H7 (cell line): ENCODE results near the gene ARID4B. TPM values are rescaled to one million over a fixed set of nuclear protein-coding genes. Genes with fewer than 3 reads are reported as not detected.
"Not testable (repeated sequence)": the region's sequence is repeated elsewhere in the genome, so short reads cannot be mapped to it uniquely, and the experiment has no call there.

Experiments used
- DNase-seq: peaks from one replicate; pipeline ENCODE4 v3.0.0; 2012
- H3K27me3 ChIP-seq: 2 replicates; pipeline ENCODE4 v1.6.0; 2011; ENCODE audit warnings: mild to moderate bottlenecking, low read length; ENCODE audit not compliant: control insufficient read depth, insufficient read depth
- H3K36me3 ChIP-seq: replicated peaks from 2 replicates; pipeline ENCODE4 v1.5.1; 2011; ENCODE audit warnings: low read length; ENCODE audit not compliant: control insufficient read depth, insufficient read depth
- H3K4me3 ChIP-seq: 2 replicates; pipeline ENCODE4 v1.5.1; 2011; ENCODE audit warnings: low read depth, mild to moderate bottlenecking, control low read depth, low read length, moderate library complexity; ENCODE audit not compliant: insufficient read depth
- total RNA-seq: library from RNA; depleted of rRNA; stranded (reverse); fragments of >200 nt; shearing (Covaris generic); gene quantifications from 2 replicates; pipeline ENCODE4 v1.2.3, GENCODE V29; 2014

Gene ARID4B
- total RNA-seq, 1 experiment from 2014 or later, result 16.0 TPM

GRCh38 chr1:235293322-235293942, 34.5 kb downstream of the ARID4B start:
- no peak for DNase-seq

GRCh38 chr1:235292790-235293189, 35.2 kb downstream of the ARID4B start:
- Histone ChIP-seq H3K4me3 (no peak overlapping the region), H3K27me3 (no peaks in the 10 kb centered on the region), H3K36me3 (no peaks in the 10 kb centered on the region)
- DNase-seq, result no peak

More at GRCh38 chr1:235293322-235293942, 34.5 kb downstream of the ARID4B start:
- Histone ChIP-seq H3K36me3 (no peaks in the 10 kb centered on the region), H3K4me3 (no peak overlapping the region), H3K27me3 (no peaks in the 10 kb centered on the region)

GRCh38 chr1:235291599-235292091, 36.3 kb downstream of the ARID4B start:
- Histone ChIP-seq H3K4me3 (no peak overlapping the region), H3K36me3 (no peaks in the 10 kb centered on the region), H3K27me3 (no peaks in the 10 kb centered on the region)
- no peak for DNase-seq

- no peaks in the 10 kb centered on the region for H3K36me3 ChIP-seq
- no peaks in the 10 kb centered on the region for H3K27me3 ChIP-seq
- H3K4me3 ChIP-seq, result no peak overlapping the region
- no peak for DNase-seq
These were observed 37.1 kb downstream of the ARID4B start for GRCh38 chr1:235290740-235291502.

GRCh38 chr1:235289859-235290739, 37.9 kb downstream of the ARID4B start:
- Histone ChIP-seq H3K27me3 (no peaks in the 10 kb centered on the region), H3K4me3 (no peak overlapping the region), H3K36me3 (no peaks in the 10 kb centered on the region)
- no peak for DNase-seq

- peak; percentile 18 for DNase-seq
- no peak overlapping the region for H3K4me3 ChIP-seq
- H3K36me3 ChIP-seq, result no peaks in the 10 kb centered on the region
- no peaks in the 10 kb centered on the region for H3K27me3 ChIP-seq
These were observed 40.6 kb downstream of the ARID4B start for GRCh38 chr1:235287208-235287882.

GRCh38 chr1:235286667-235287066, 41.3 kb downstream of the ARID4B start:
- Histone ChIP-seq H3K27me3 (no peaks in the 10 kb centered on the region), H3K36me3 (no peaks in the 10 kb centered on the region), H3K4me3 (no peak overlapping the region)
- no peak for DNase-seq

GRCh38 chr1:235284231-235284769, 43.7 kb downstream of the ARID4B start:
- Histone ChIP-seq H3K4me3 (no peak overlapping the region), H3K36me3 (no peaks in the 10 kb centered on the region), H3K27me3 (no peaks in the 10 kb centered on the region)
- DNase-seq, result no peak

- H3K27me3 ChIP-seq, H3K36me3 ChIP-seq, H3K4me3 ChIP-seq, DNase-seq: not testable (repeated sequence)
These were observed 44.3 kb downstream of the ARID4B start for GRCh38 chr1:235283636-235284035.

GRCh38 chr1:235280467-235280866, 47.5 kb downstream of the ARID4B start:
- Histone ChIP-seq H3K27me3 (no peaks in the 10 kb centered on the region), H3K4me3 (no peak overlapping the region), H3K36me3 (no peaks in the 10 kb centered on the region)
- DNase-seq, result peak; percentile 23

- Histone ChIP-seq H3K36me3 (no peaks in the 10 kb centered on the region), H3K4me3 (no peak overlapping the region), H3K27me3 (no peaks in the 10 kb centered on the region)
- no peak for DNase-seq
These were observed 48.3 kb downstream of the ARID4B start for GRCh38 chr1:235279694-235280093.

- DNase-seq, result peak; percentile 32
- no peaks in the 10 kb centered on the region for H3K36me3 ChIP-seq
- no peak overlapping the region for H3K4me3 ChIP-seq
- H3K27me3 ChIP-seq, result no peaks in the 10 kb centered on the region
These were observed 49.1 kb downstream of the ARID4B start for GRCh38 chr1:235278915-235279292.

- Histone ChIP-seq H3K27me3 (no peaks in the 10 kb centered on the region), H3K36me3 (no peaks in the 10 kb centered on the region), H3K4me3 (no peak overlapping the region)
- no peak for DNase-seq
These were observed 49.6 kb downstream of the ARID4B start for GRCh38 chr1:235278233-235278914.
